Lower leg skin (tissue), 3 donors: ENCODE results near the gene FECH.

Experiments
- CTCF ChIP-seq, 3 donors: fragments of 450-650 bp; IDR thresholded peaks; one replicate each; pipeline ENCODE4 v1.5.1; 2016; ENCODE audit warnings: antibody characterized with exemption in 3 of 3, mild to moderate bottlenecking in 3 of 3, moderate library complexity in 2 of 3
- POLR2A ChIP-seq, 2 donors: fragments of 450-650 bp; IDR thresholded peaks; one replicate each; pipeline ENCODE4 v1.6.1; 2016 to 2017; ENCODE audit warnings: antibody characterized with exemption in 2 of 2, mild to moderate bottlenecking in 1 of 2, moderate library complexity in 1 of 2

GRCh38 chr18:57576316-57576715 is 10.2 kb downstream of the FECH start:
- no peak for TF ChIP-seq CTCF (IDR thresholded peaks at IDR 0.05)
- TF ChIP-seq POLR2A (IDR thresholded peaks at IDR 0.05): no peak
